HTR-8/SVneo (cell line): ENCODE results near the gene ZC3H10.

Source experiments
- DNase-seq: peaks from one replicate; pipeline ENCODE4 v3.0.0; 2011; ENCODE audit warnings: low spot score, mixed read lengths; ENCODE audit not compliant: insufficient read length
- FAIRE-seq: peaks from 2 replicates; lab custom pipeline; 2011; peaks lifted over from hg19 to GRCh38; lab: Jason Lieb, UNC

Gene ZC3H10

DNA sequence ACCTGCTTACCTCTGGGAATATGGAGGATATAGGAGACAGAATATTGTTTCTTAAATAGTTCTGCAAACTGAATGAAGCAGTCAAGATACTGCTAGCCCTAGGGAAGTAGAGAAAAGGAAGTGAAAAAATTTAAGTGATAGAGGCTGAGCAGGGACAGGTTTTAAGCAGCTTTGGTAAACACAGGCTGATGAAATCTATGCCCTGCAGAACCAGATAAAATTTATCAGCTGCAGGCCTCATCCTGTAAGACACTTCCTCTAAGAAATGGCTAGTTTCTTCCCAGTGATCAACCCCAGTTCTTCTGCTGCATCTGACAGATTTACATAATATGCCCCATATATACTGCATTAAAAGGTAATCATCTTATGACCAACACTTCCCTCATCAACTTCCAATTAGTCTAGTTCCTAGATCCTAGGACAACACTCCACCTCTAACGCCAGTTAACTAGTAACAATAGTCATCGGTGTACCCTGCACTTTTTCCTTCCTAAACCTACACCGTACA, 8.7 kb downstream of the ZC3H10 start:
- no peak for DNase-seq

GRCh38 chr12:56127485-56127887, 9.4 kb downstream of the ZC3H10 start:
- FAIRE-seq (no peak), DNase-seq (no peak)

More for the DNA sequence above, 8.7 kb downstream of the ZC3H10 start:
- no peak for FAIRE-seq

DNA sequence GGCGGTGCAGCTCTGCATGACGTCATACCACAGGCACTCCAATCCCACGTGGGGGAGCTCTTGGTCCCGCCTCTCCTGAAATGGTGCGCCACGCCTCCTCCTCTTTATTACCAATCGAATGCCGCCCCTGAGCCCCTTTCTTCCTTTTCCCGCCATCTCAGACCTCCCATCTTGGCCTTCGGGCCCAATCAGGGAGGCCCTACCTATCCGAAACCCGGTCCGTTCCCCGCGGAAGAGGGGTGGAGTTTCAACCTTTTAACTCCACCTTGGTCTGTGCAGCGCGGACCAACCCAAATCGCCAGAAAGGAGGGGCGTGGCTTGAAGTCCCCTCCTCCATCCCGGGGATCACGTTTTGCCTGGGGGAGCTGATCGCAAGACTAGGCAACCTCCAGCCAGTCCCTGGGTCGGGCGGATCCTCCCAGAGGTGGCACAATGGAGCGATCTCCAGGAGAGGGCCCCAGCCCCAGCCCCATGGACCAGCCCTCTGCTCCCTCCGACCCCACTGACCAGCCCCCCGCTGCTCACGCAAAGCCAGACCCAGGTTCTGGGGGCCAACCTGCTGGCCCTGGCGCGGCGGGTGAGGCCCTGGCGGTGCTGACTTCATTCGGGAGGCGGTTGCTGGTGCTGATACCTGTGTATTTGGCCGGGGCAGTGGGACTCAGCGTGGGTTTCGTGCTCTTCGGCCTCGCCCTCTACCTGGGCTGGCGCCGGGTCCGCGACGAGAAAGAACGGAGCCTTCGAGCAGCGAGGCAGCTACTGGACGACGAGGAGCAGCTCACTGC, 10.0 kb downstream of the ZC3H10 start, which contains the start of gene ESYT1:
Gene ESYT1 (plus strand): TSS at position 380 of the 782 bp plus-strand sequence. CDS start 53 bp downstream, at position 433.
- DNase-seq = peak; percentile 98
- peak; percentile 80 for FAIRE-seq

DNA sequence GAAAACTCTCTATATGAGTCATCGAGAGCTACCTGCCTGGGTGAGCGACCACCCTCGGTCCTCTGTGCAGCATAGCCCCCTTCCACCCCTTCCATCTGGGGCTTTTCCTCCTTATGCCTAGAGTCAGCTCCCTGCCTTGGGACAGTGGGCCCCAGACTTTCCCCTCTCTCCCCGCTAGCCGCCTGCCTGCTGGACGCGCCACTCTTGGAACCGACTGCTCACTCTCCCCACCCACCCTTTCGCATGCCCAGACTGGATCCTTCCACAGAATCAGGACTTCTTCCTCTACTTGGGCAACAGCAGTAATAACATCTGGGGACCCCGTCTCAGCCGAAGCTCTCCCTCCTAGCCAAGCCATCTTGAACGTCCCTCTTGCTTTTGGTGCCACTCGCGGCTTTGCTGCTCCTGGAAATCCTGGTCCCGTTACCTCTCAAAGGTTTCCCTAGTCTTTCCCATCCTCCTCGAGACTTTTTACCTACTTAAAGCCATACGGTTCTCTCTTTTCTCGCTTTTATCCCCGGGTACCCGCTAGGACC, 10.7 kb downstream of the ZC3H10 start:
- DNase-seq = no peak
- no peak for FAIRE-seq

- FAIRE-seq = no peak
- peak; percentile 39 for DNase-seq
Measured at GRCh38 chr12:56129206-56129941, 11.3 kb downstream of the ZC3H10 start.

- DNase-seq = no peak
- no peak for FAIRE-seq
Measured at GRCh38 chr12:56129942-56130495, 12.0 kb downstream of the ZC3H10 start.

DNA sequence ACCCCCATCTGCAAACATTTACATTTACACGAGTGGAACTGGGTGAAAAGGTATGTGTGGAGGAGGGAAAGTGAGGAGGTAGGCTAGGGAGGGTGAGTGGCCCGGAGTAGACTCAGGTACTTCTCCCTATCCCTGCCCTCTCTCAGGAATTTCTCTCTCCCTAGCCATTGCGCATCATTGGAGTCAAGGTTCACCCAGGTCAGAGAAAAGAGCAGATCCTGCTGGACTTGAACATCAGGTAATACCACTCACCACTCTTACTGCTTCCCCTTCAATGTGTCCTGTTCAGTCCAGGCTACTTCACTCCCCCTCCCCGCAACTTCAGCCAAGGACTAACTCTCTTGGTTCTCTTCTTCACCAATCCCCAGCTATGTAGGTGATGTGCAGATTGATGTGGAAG, 12.8 kb downstream of the ZC3H10 start:
- FAIRE-seq = no peak
- DNase-seq = no peak

DNA sequence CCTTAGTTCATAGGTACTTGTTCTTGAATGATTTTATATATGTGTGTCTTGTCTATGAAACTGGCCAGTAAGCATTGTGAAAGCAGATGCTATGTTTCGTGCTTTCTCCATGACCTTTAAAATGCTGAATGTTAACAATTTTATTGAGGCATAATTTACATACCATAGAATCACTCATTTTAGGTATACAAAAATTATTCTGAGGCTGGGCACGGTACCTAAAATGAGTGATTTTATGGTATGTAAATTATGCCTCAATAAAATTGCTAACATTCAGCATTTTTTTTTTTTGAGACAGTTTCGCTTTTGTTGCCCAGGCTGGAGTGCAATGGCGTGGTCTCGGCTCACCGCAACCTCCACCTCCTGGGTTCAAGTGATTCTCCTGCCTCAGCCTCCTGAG, 16.8 kb downstream of the ZC3H10 start:
- no peak for DNase-seq
- no peak for FAIRE-seq

DNA sequence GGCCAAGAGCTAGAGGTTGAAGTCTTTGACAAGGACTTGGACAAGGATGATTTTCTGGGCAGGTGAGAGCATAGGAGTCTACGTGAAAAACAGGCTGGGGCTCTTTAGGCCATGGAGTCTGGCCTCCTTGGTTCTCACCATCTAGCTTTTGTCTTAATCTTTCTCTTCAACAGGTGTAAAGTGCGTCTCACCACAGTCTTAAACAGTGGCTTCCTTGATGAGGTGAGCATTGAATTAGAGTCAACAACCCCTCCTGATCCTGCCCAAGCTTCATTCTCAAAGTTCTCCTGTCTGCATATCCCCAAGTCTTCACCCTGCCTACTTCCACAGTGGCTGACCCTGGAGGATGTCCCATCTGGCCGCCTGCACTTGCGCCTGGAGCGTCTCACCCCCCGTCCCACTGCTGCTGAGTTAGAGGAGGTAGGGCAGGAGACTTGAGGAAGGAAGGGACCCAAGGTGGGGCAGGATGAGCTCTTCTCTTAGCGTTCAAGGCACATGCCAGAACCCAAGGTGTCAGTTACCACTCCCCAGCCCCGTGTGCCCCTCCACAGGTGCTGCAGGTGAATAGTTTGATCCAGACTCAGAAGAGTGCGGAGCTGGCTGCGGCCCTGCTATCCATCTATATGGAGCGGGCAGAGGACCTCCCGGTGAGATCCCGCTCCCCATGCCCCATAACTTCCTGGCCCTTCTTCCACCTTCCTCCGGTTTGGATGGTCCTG, 19.9 kb downstream of the ZC3H10 start:
- FAIRE-seq = no peak
- DNase-seq = no peak

DNA sequence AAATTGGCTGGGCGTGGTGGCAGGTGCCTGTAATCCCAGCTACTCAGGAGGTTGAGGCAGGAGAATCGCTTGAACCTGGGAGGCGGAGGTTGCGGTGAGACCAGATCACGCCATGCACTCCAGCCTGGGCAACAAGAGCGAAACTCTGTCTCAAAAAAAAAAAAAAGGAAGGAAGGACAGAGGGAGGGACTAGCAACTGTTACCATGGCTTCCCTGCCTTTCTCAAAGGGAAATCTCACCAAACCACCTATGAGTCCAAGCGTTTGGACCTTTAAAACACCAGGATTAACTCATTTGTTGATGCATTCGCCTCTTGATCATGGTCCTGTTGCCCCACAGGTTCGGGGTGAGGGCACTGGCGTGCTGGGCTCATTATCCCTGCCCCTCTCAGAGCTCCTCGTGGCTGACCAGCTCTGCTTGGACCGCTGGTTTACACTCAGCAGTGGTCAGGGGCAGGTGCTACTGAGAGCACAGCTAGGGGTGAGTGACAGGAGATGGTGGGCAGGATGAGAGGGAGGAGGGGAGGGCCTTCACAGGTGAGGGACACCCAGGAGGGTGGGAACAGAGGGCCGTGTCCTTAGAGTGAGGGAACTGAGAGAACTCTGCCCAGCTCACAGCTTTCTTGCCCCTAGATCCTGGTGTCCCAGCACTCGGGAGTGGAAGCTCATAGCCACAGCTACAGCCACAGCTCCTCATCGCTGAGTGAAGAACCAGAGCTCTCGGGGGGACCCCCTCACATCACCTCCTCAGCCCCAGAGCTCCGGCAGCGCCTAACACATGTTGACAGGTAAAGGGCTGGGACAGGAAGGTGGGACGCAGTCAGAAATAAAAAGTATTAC, 24.1 kb downstream of the ZC3H10 start:
- FAIRE-seq = no peak

GRCh38 chr12:56143217-56143616, 25.2 kb downstream of the ZC3H10 start:
- no peak for DNase-seq
- FAIRE-seq = no peak

More for the DNA sequence above, 24.1 kb downstream of the ZC3H10 start:
- DNase-seq = no peak

- no peak for FAIRE-seq
- no peak for DNase-seq
Measured at GRCh38 chr12:56143870-56144269, 25.8 kb downstream of the ZC3H10 start.

GRCh38 chr12:56145217-56145616, 27.2 kb downstream of the ZC3H10 start:
- DNase-seq (no peak), FAIRE-seq (no peak)

DNA sequence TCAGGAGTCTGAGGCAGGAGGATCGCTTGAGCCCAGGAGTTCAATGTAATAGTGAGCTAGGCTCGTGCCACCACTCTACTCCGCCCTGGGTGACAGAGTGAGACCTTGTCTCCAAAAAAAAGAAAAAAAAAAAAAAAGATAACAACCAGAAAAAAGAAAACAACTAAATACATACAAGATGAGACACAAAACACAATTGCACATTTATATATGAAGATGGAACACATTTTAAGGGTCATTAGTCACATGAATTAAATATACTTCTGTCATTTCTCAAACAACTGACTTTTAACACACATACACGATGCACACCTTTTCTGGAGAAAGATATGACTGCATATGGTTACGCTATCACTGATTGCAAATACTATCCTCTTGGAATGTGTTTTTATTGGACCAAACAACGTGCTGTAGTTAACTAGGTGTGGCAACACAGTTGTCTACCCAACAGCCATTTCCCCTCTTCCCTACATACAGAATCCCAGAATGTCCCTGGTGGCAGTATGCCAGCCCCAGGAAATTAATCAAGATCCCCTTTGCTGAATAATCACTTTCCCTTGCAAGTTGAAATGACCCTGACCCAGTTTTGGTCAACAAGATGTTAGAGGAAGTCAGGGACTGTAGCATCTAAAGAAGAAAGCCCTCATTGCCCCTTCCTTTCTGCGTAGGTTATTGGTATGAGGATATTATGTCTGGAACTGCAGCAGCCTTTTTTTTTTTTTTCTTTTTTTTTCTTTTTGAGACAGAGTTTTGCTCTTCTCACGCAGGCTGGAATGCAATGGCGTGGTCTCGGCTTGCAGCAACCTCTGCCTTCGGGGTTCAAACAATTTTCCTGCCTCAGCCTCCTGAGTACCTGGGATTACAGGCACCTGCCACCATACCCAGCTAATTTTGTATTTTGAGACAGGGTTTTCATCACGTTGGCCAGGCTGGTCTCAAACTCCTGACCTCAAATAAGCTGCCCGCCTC, 28.7 kb downstream of the ZC3H10 start:
- no peak for FAIRE-seq

DNA sequence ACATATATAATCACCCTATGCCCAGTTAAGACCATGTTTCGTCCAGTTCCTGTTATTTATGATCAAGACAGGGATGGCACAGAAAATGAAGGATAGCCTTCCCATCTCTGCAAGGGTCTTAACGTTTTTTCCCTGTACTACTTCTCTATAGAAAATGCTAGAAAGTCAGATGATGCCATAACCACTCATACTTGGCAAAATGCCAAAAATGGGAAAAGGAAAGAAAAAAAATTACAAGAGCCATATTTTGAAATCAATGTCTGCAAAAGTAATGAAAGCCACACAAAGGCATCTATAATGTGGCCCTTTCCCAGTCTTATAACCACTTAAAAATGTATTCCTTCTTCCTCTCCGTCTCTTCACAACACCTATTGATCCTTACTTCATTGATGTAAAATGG, 32.5 kb downstream of the ZC3H10 start:
- DNase-seq = no peak
- FAIRE-seq = no peak

More for the DNA sequence above, 28.7 kb downstream of the ZC3H10 start:
- DNase-seq = no peak

- FAIRE-seq = no peak
- DNase-seq = no peak
Measured at GRCh38 chr12:56151672-56152131, 33.6 kb downstream of the ZC3H10 start.

GRCh38 chr12:56152132-56152755, 34.2 kb downstream of the ZC3H10 start, which contains the start of gene MYL6B:
MYL6B (plus strand) TSS chr12:56152587; CDS start chr12:56153919, 1,332 bp downstream.
- DNase-seq (peak; percentile 87), FAIRE-seq (peak; percentile 88)
